Fibroblast of skin of scalp (primary cell): ENCODE results near the gene FOXP1.

Source experiments
- DNase-seq: peaks from one replicate; pipeline ENCODE4 v3.0.0-alpha.2; 2013

The FOXP1 gene

GRCh38 chr3:71423151-71423906 is 160.2 kb downstream of the FOXP1 start:
- DNase-seq, result peak; percentile 38

GRCh38 chr3:71421820-71422566 is 161.5 kb downstream of the FOXP1 start:
- DNase-seq, result no peak

- no peak for DNase-seq
Measured at GRCh38 chr3:71421475-71421819, 162.1 kb downstream of the FOXP1 start.

- DNase-seq, result no peak
Measured at GRCh38 chr3:71419369-71419768, 164.2 kb downstream of the FOXP1 start.

- no peak for DNase-seq
Measured at GRCh38 chr3:71417791-71418190, 165.7 kb downstream of the FOXP1 start.

- DNase-seq, result no peak
Measured at GRCh38 chr3:71416876-71417275, 166.7 kb downstream of the FOXP1 start.

GRCh38 chr3:71415681-71416122 is 167.8 kb downstream of the FOXP1 start:
- DNase-seq, result no peak

- DNase-seq, result no peak
Measured at GRCh38 chr3:71414189-71414927, 169.2 kb downstream of the FOXP1 start.

GRCh38 chr3:71413572-71413971 is 170.0 kb downstream of the FOXP1 start:
- no peak for DNase-seq

- no peak for DNase-seq
Measured at GRCh38 chr3:71409352-71409751, 174.2 kb downstream of the FOXP1 start.

- DNase-seq, result no peak
Measured at GRCh38 chr3:71408903-71409302, 174.6 kb downstream of the FOXP1 start.

- no peak for DNase-seq
Measured at GRCh38 chr3:71407823-71408222, 175.7 kb downstream of the FOXP1 start.

GRCh38 chr3:71406972-71407810 is 176.3 kb downstream of the FOXP1 start:
- peak; percentile 51 for DNase-seq

- no peak for DNase-seq
Measured at GRCh38 chr3:71402911-71403310, 180.6 kb downstream of the FOXP1 start.

- no peak for DNase-seq
Measured at GRCh38 chr3:71402280-71402679, 181.2 kb downstream of the FOXP1 start.

- no peak for DNase-seq
Measured at GRCh38 chr3:71401695-71402231, 181.8 kb downstream of the FOXP1 start.

GRCh38 chr3:71400986-71401451 is 182.5 kb downstream of the FOXP1 start:
- no peak for DNase-seq

- no peak for DNase-seq
Measured at GRCh38 chr3:71399478-71399877, 184.1 kb downstream of the FOXP1 start.

GRCh38 chr3:71398157-71398836 is 185.2 kb downstream of the FOXP1 start:
- DNase-seq, result no peak

GRCh38 chr3:71397726-71398125 is 185.8 kb downstream of the FOXP1 start:
- DNase-seq, result no peak

- DNase-seq, result peak; percentile 38
Measured at GRCh38 chr3:71397046-71397445, 186.5 kb downstream of the FOXP1 start.
